OCI-LY7 (cell line): Measurements from ENCODE around the gene ACOX1. TPM values are rescaled to one million over a fixed set of nuclear protein-coding genes. Genes with fewer than 3 reads are reported as not detected.
A peak's percentile ranks its signal among the peaks of the same experiment; 100 is the strongest.

Experiments
- BruUV-seq: library from RNA; stranded (reverse); fragments of 400-500 nt; replicated peaks from 2 replicates; lab custom pipeline; 2021; lab: Mats Ljungman, UMichigan
- CTCF ChIA-PET: fragments of 300-600 bp; sonication (Branson Sonifier 250); formaldehyde crosslinking; loops from one replicate; lab custom pipeline; 2022; ENCODE audit warnings: antibody characterized with exemption; ENCODE audit not compliant: unreplicated experiment; lab: Charles Lee
- POLR2A ChIA-PET: fragments of 300-600 bp; sonication (Branson Sonifier 250); formaldehyde crosslinking; loops from one replicate; lab custom pipeline; 2022; ENCODE audit warnings: antibody characterized with exemption; lab: Charles Lee
- DNase-seq: peaks from one replicate; pipeline ENCODE4 v3.0.0-alpha.2; 2015; ENCODE audit warnings: low spot score
- H2AFZ ChIP-seq: fragments of 200-600 bp; sonication (generic), shearing (Covaris generic); 2 replicates; pipeline ENCODE4 v1.6.1; 2014; ENCODE audit warnings: mild to moderate bottlenecking, antibody characterized with exemption, low read length, moderate library complexity
- H3K27ac ChIP-seq: fragments of 200-600 bp; sonication (generic); 2 replicates; pipeline ENCODE4 v1.5.1; 2014; ENCODE audit warnings: mixed run types, low read depth, mild to moderate bottlenecking, moderate library complexity, low read length, inconsistent platforms; ENCODE audit not compliant: poor library complexity, severe bottlenecking
- H3K36me3 ChIP-seq: fragments of 200-600 bp; sonication (generic); 2 replicates; pipeline ENCODE4 v1.6.1; 2014; ENCODE audit warnings: mild to moderate bottlenecking, antibody characterized with exemption, low read length, moderate library complexity, mixed read lengths; ENCODE audit not compliant: insufficient read depth
- H3K4me1 ChIP-seq: fragments of 200-600 bp; sonication (generic); 2 replicates; pipeline ENCODE4 v1.5.1; 2014; ENCODE audit warnings: mild to moderate bottlenecking, low read length; ENCODE audit not compliant: insufficient read depth, poor library complexity, severe bottlenecking
- H3K4me2 ChIP-seq: fragments of 200-600 bp; sonication (generic); 2 replicates; pipeline ENCODE4 v1.6.1; 2014; ENCODE audit warnings: mild to moderate bottlenecking, low read length
- H3K4me3 ChIP-seq: fragments of 200-600 bp; sonication (generic); 2 replicates; pipeline ENCODE4 v1.5.1; 2014; ENCODE audit warnings: mild to moderate bottlenecking, low read depth, low read length; ENCODE audit not compliant: poor library complexity, severe bottlenecking
- H3K79me2 ChIP-seq: fragments of 200-600 bp; sonication (generic); 2 replicates; pipeline ENCODE4 v1.6.1; 2016; ENCODE audit warnings: low read depth, mild to moderate bottlenecking, low read length, moderate library complexity, mixed read lengths; ENCODE audit not compliant: insufficient read depth
- H3K9me2 ChIP-seq: fragments of 200-600 bp; sonication (generic); 2 replicates; pipeline ENCODE4 v1.6.1; 2016; ENCODE audit warnings: mild to moderate bottlenecking, low read length, mixed read lengths; ENCODE audit not compliant: insufficient read depth
- H3K9me3 ChIP-seq: fragments of 200-600 bp; sonication (generic); 2 replicates; pipeline ENCODE4 v1.6.1; 2014; ENCODE audit warnings: mild to moderate bottlenecking, mixed run types, low read length, mixed read lengths
- H4K20me1 ChIP-seq: fragments of 200-600 bp; sonication (generic); 2 replicates; pipeline ENCODE4 v1.6.1; 2014; ENCODE audit warnings: mild to moderate bottlenecking, antibody characterized with exemption, low read length, moderate library complexity, mixed read lengths; ENCODE audit not compliant: insufficient read depth
- CTCF ChIP-seq: fragments of 200-600 bp; sonication (generic); conservative IDR thresholded peaks from 2 replicates; pipeline ENCODE4 v1.5.1; 2014; ENCODE audit warnings: mild to moderate bottlenecking, antibody characterized with exemption, low read length, moderate library complexity, mixed read lengths
- EZH2phosphoT487 ChIP-seq: fragments of 200-600 bp; sonication (generic); IDR thresholded peaks from 2 replicates; pipeline ENCODE4 v1.6.1; 2018; ENCODE audit warnings: low read depth, borderline replicate concordance, mild to moderate bottlenecking, mixed run types, antibody characterized with exemption, low read length, moderate library complexity, mixed read lengths
- intact Hi-C: fragments of 100-400 bp; cut with micrococcal nuclease; formaldehyde crosslinking; loops from one replicate; pipeline ENCODE4 v1.10.0; 2022; ENCODE audit not compliant: unreplicated experiment
- total RNA-seq, 2 experiments: library from RNA; depleted of rRNA in 1 of 2; stranded (reverse); fragments of >200 nt in 1 of 2; shearing (Covaris generic) in 1 of 2; gene quantifications; 2 replicates each; pipeline ENCODE4 v1.2.3, GENCODE V29; 2014 to 2022

ACOX1 gene
- total RNA-seq, 2 experiments from 2014 or later: 22.6 to 34.6 TPM

- no peak for DNase-seq
- H4K20me1 ChIP-seq: no peaks in the 10 kb centered on the region
- no peak overlapping the region for H3K4me2 ChIP-seq
- H3K79me2 ChIP-seq: no peaks in the 10 kb centered on the region
- intact Hi-C loops: no loop called here
- H2AFZ ChIP-seq: no peak overlapping the region
- CTCF ChIA-PET: no interaction called here
- H3K27ac ChIP-seq: no peak overlapping the region
- H3K9me3 ChIP-seq: no peaks in the 10 kb centered on the region
- no peaks in the 10 kb centered on the region for H3K9me2 ChIP-seq
- no peak overlapping the region for H3K4me3 ChIP-seq
- TF ChIP-seq EZH2phosphoT487 (no peak), CTCF (no peak)
- BruUV-seq: no TSS peak
- peaks cover 25% of the 10 kb centered on the region; the same call in 1 of the 2 replicates for H3K36me3 ChIP-seq
- POLR2A ChIA-PET: interaction anchor here (0.9 to 1.0 kb wide), 2 partner anchors 13 to 18 kb away, joined by 3 read pairs; no protein-coding TSS in a partner anchor
- H3K4me1 ChIP-seq: peaks cover 19% of the 10 kb centered on the region
Measured at GRCh38 chr17:75943491-75943890, 35.5 kb downstream of the ACOX1 start.

GRCh38 chr17:75942473-75942872, 36.5 kb downstream of the ACOX1 start:
- H3K79me2 ChIP-seq: no peaks in the 10 kb centered on the region
- H3K4me3 ChIP-seq: no peak overlapping the region
- ChIA-PET CTCF (no interaction called here), POLR2A (interaction anchor here (0.6 to 0.9 kb wide), 2 partner anchors 12 to 19 kb away, joined by 3 to 4 read pairs; no protein-coding TSS in a partner anchor)
- intact Hi-C loops: no loop called here
- no peaks in the 10 kb centered on the region for H3K9me2 ChIP-seq
- H4K20me1 ChIP-seq: no peaks in the 10 kb centered on the region
- no peak overlapping the region for H3K4me2 ChIP-seq
- TF ChIP-seq EZH2phosphoT487 (no peak), CTCF (no peak)
- H3K9me3 ChIP-seq: no peaks in the 10 kb centered on the region
- H2AFZ ChIP-seq: no peak overlapping the region
- no peak overlapping the region for H3K27ac ChIP-seq
- DNase-seq: no peak
- H3K4me1 ChIP-seq: peaks cover 19% of the 10 kb centered on the region
- H3K36me3 ChIP-seq: peaks cover 17% of the 10 kb centered on the region; the same call in 1 of the 2 replicates
- BruUV-seq: no TSS peak

GRCh38 chr17:75941442-75941819, 37.5 kb downstream of the ACOX1 start:
- Histone ChIP-seq H3K36me3 (peaks cover 9% of the 10 kb centered on the region; the same call in 1 of the 2 replicates), H4K20me1 (no peaks in the 10 kb centered on the region), H3K4me3 (peak overlapping the region; percentile 82), H3K4me2 (peak overlapping the region; percentile 91), H3K27ac (no peak overlapping the region), H3K9me3 (no peaks in the 10 kb centered on the region), H2AFZ (peak overlapping the region; percentile 96), H3K4me1 (peaks cover 19% of the 10 kb centered on the region), H3K9me2 (no peaks in the 10 kb centered on the region), H3K79me2 (no peaks in the 10 kb centered on the region)
- intact Hi-C loops: loop anchor here (2.0 kb wide), 1 partner anchor 37 kb away; the partner anchor contains the start of gene MRPL38
- BruUV-seq: no TSS peak
- CTCF ChIA-PET: interaction anchor here (0.6 to 1.1 kb wide), 3 partner anchors 12 to 31 kb away, joined by 3 to 5 read pairs (median 3); no protein-coding TSS in a partner anchor
- DNase-seq: no peak
- TF ChIP-seq CTCF: no peak; the same call in 1 of the 2 replicates
- no peak for TF ChIP-seq EZH2phosphoT487
- POLR2A ChIA-PET: interaction anchor here (0.6 to 1.4 kb wide), 9 partner anchors 10 to 604 kb away, joined by 3 to 8 read pairs (median 4); partner anchors contain the start of gene MRPL38
